Activated T-cell treated with anti-CD3 and anti-CD28 coated beads, Interleukin-2, amount 50 U/mL, for 24 hours (primary cell): ENCODE data around the gene HIVEP2.
A peak's percentile ranks its signal among the peaks of the same experiment; 100 is the strongest.

Experiments used
- DNase-seq: peaks from one replicate; pipeline ENCODE4 v3.0.0-alpha.2; 2020
- H3K27ac Mint-ChIP-seq: 2 replicates; pipeline ENCODE4 v1.8.0; 2020; ENCODE audit warnings: mild to moderate bottlenecking, mixed read lengths
- H3K27me3 Mint-ChIP-seq: 2 replicates; pipeline ENCODE4 v1.8.0; 2020; ENCODE audit warnings: mixed read lengths
- H3K36me3 Mint-ChIP-seq: 2 replicates; pipeline ENCODE4 v1.8.0; 2020; ENCODE audit warnings: low read depth, mixed read lengths
- H3K4me1 Mint-ChIP-seq: 2 replicates; pipeline ENCODE4 v1.8.0; 2020; ENCODE audit warnings: low read depth, mixed read lengths
- H3K4me3 Mint-ChIP-seq: 2 replicates; pipeline ENCODE4 v1.8.0; 2020; ENCODE audit warnings: mild to moderate bottlenecking, moderate library complexity, mixed read lengths
- H3K9me3 Mint-ChIP-seq: 2 replicates; pipeline ENCODE4 v1.8.0; 2020; ENCODE audit warnings: mixed read lengths

Gene HIVEP2

GRCh38 chr6:142953373-142954273 lies 8.6 kb upstream of the HIVEP2 start:
- H3K4me1 Mint-ChIP-seq, result peaks cover 26% of the 10 kb centered on the region
- no peak overlapping the region for H3K27ac Mint-ChIP-seq
- peaks cover 2% of the 10 kb centered on the region for H3K36me3 Mint-ChIP-seq
- H3K4me3 Mint-ChIP-seq, result no peak overlapping the region
- no peaks in the 10 kb centered on the region for H3K27me3 Mint-ChIP-seq
- DNase-seq, result no peak
- H3K9me3 Mint-ChIP-seq, result no peaks in the 10 kb centered on the region

GRCh38 chr6:142952614-142953013 lies 7.6 kb upstream of the HIVEP2 start:
- Mint-ChIP-seq H3K9me3 (no peaks in the 10 kb centered on the region), H3K4me1 (peaks cover 36% of the 10 kb centered on the region), H3K27me3 (no peaks in the 10 kb centered on the region), H3K4me3 (no peak overlapping the region), H3K36me3 (peaks cover 2% of the 10 kb centered on the region), H3K27ac (peak overlapping the region; percentile 36)
- DNase-seq, result no peak

- H3K9me3 Mint-ChIP-seq, result no peaks in the 10 kb centered on the region
- no peaks in the 10 kb centered on the region for H3K27me3 Mint-ChIP-seq
- H3K27ac Mint-ChIP-seq, result no peak overlapping the region
- peaks cover 10% of the 10 kb centered on the region for H3K36me3 Mint-ChIP-seq
- H3K4me3 Mint-ChIP-seq, result no peak overlapping the region
- H3K4me1 Mint-ChIP-seq, result peaks cover 38% of the 10 kb centered on the region
- DNase-seq, result no peak
These were observed 5.3 kb upstream of the HIVEP2 start for GRCh38 chr6:142950291-142950690.

GRCh38 chr6:142947714-142948480 lies 2.9 kb upstream of the HIVEP2 start:
- Mint-ChIP-seq H3K27me3 (no peaks in the 10 kb centered on the region), H3K9me3 (no peaks in the 10 kb centered on the region), H3K27ac (peak overlapping the region; percentile 96), H3K4me1 (peaks cover 37% of the 10 kb centered on the region), H3K4me3 (peak overlapping the region; percentile 86), H3K36me3 (peaks cover 20% of the 10 kb centered on the region)
- no peak for DNase-seq

GRCh38 chr6:142946924-142947713 lies 2.1 kb upstream of the HIVEP2 start:
- H3K4me1 Mint-ChIP-seq, result peaks cover 37% of the 10 kb centered on the region
- H3K27ac Mint-ChIP-seq, result peak overlapping the region; percentile 97
- peak overlapping the region; percentile 92 for H3K4me3 Mint-ChIP-seq
- peak; percentile 85 for DNase-seq
- no peaks in the 10 kb centered on the region for H3K9me3 Mint-ChIP-seq
- H3K27me3 Mint-ChIP-seq, result no peaks in the 10 kb centered on the region
- peaks cover 25% of the 10 kb centered on the region for H3K36me3 Mint-ChIP-seq

GRCh38 chr6:142946181-142946923 lies 1.4 kb upstream of the HIVEP2 start:
- peaks cover 29% of the 10 kb centered on the region for H3K36me3 Mint-ChIP-seq
- peak overlapping the region; percentile 97 for H3K27ac Mint-ChIP-seq
- H3K27me3 Mint-ChIP-seq, result no peaks in the 10 kb centered on the region
- peaks cover 39% of the 10 kb centered on the region for H3K4me1 Mint-ChIP-seq
- H3K4me3 Mint-ChIP-seq, result peak overlapping the region; percentile 92
- DNase-seq, result peak; percentile 90
- no peaks in the 10 kb centered on the region for H3K9me3 Mint-ChIP-seq

- peaks cover 47% of the 10 kb centered on the region for H3K4me1 Mint-ChIP-seq
- no peaks in the 10 kb centered on the region for H3K9me3 Mint-ChIP-seq
- no peaks in the 10 kb centered on the region for H3K27me3 Mint-ChIP-seq
- H3K27ac Mint-ChIP-seq, result peak overlapping the region; percentile 97
- H3K36me3 Mint-ChIP-seq, result peaks cover 32% of the 10 kb centered on the region
- DNase-seq, result peak; percentile 79
- H3K4me3 Mint-ChIP-seq, result peak overlapping the region; percentile 92
These were observed 637 bp upstream of the HIVEP2 start for GRCh38 chr6:142945446-142946180.

- Mint-ChIP-seq H3K9me3 (no peaks in the 10 kb centered on the region), H3K27me3 (no peaks in the 10 kb centered on the region), H3K27ac (peak overlapping the region; percentile 99), H3K4me1 (peaks cover 56% of the 10 kb centered on the region), H3K4me3 (peak overlapping the region; percentile 92), H3K36me3 (peaks cover 35% of the 10 kb centered on the region)
- DNase-seq, result peak; percentile 93
These were observed 590 bp downstream of the HIVEP2 start for GRCh38 chr6:142944124-142945048.

- Mint-ChIP-seq H3K36me3 (peaks cover 38% of the 10 kb centered on the region), H3K27me3 (no peaks in the 10 kb centered on the region), H3K4me3 (peak overlapping the region; percentile 92), H3K4me1 (peaks cover 59% of the 10 kb centered on the region), H3K9me3 (no peaks in the 10 kb centered on the region), H3K27ac (peak overlapping the region; percentile 99)
- DNase-seq, result peak; percentile 70
These were observed 1.3 kb downstream of the HIVEP2 start for GRCh38 chr6:142943711-142944123.

GRCh38 chr6:142942805-142943227 lies 2.2 kb downstream of the HIVEP2 start:
- H3K27ac Mint-ChIP-seq, result peak overlapping the region; percentile 99
- peaks cover 60% of the 10 kb centered on the region for H3K4me1 Mint-ChIP-seq
- no peaks in the 10 kb centered on the region for H3K27me3 Mint-ChIP-seq
- no peak for DNase-seq
- H3K9me3 Mint-ChIP-seq, result no peaks in the 10 kb centered on the region
- peak overlapping the region; percentile 92 for H3K4me3 Mint-ChIP-seq
- peaks cover 47% of the 10 kb centered on the region for H3K36me3 Mint-ChIP-seq

GRCh38 chr6:142942238-142942637 lies 2.7 kb downstream of the HIVEP2 start:
- H3K4me3 Mint-ChIP-seq, result peak overlapping the region; percentile 92
- no peaks in the 10 kb centered on the region for H3K9me3 Mint-ChIP-seq
- H3K27me3 Mint-ChIP-seq, result no peaks in the 10 kb centered on the region
- peaks cover 60% of the 10 kb centered on the region for H3K4me1 Mint-ChIP-seq
- peak overlapping the region; percentile 99 for H3K27ac Mint-ChIP-seq
- H3K36me3 Mint-ChIP-seq, result peaks cover 53% of the 10 kb centered on the region
- DNase-seq, result no peak

- H3K4me3 Mint-ChIP-seq, result peak overlapping the region; percentile 92
These were observed 4.0 kb downstream of the HIVEP2 start for GRCh38 chr6:142941018-142941417.

More at GRCh38 chr6:142941018-142941417, 4.0 kb downstream of the HIVEP2 start:
- no peak for DNase-seq
- Mint-ChIP-seq H3K27ac (peak overlapping the region; percentile 99), H3K27me3 (no peaks in the 10 kb centered on the region), H3K9me3 (peaks cover 2% of the 10 kb centered on the region), H3K4me1 (peaks cover 71% of the 10 kb centered on the region), H3K36me3 (peaks cover 60% of the 10 kb centered on the region)
